ENCODE measurements around the gene CD2BP2. TPM values are rescaled to one million over a fixed set of nuclear protein-coding genes. Genes with fewer than 3 reads are reported as not detected.

Gene CD2BP2
- total RNA-seq, 1 donor from 2014 or later: 52.3 TPM

GRCh38 chr16:30351586-30352419, 3.3 kb downstream of the CD2BP2 start:
- no peak overlapping the region for H3K4me3 ChIP-seq
- H3K36me3 ChIP-seq: peaks cover 41% of the 10 kb centered on the region
- no peaks in the 10 kb centered on the region for H3K9me3 ChIP-seq
- H3K27ac ChIP-seq: no peak overlapping the region
- peaks cover 44% of the 10 kb centered on the region for H3K4me1 ChIP-seq
- ATAC-seq: peak; percentile 23 to 26
- intact Hi-C loops (cut with DNase I): no loop called here
- TF ChIP-seq, protein P1, sequence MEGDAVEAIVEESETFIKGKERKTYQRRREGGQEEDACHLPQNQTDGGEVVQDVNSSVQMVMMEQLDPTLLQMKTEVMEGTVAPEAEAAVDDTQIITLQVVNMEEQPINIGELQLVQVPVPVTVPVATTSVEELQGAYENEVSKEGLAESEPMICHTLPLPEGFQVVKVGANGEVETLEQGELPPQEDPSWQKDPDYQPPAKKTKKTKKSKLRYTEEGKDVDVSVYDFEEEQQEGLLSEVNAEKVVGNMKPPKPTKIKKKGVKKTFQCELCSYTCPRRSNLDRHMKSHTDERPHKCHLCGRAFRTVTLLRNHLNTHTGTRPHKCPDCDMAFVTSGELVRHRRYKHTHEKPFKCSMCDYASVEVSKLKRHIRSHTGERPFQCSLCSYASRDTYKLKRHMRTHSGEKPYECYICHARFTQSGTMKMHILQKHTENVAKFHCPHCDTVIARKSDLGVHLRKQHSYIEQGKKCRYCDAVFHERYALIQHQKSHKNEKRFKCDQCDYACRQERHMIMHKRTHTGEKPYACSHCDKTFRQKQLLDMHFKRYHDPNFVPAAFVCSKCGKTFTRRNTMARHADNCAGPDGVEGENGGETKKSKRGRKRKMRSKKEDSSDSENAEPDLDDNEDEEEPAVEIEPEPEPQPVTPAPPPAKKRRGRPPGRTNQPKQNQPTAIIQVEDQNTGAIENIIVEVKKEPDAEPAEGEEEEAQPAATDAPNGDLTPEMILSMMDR (IDR thresholded peaks at IDR 0.05): no peak
- DNase-seq: peak; percentile 71
- H3K27me3 ChIP-seq (ENCODE audit: low read depth): no peaks in the 10 kb centered on the region

GRCh38 chr16:30351001-30351441, 4.1 kb downstream of the CD2BP2 start:
- peaks cover 36% of the 10 kb centered on the region for H3K4me1 ChIP-seq
- ATAC-seq: no peak
- H3K9me3 ChIP-seq: no peaks in the 10 kb centered on the region
- TF ChIP-seq, protein P1 (IDR thresholded peaks at IDR 0.05): no peak
- no peak overlapping the region for H3K27ac ChIP-seq
- DNase-seq: no peak
- H3K36me3 ChIP-seq: peaks cover 41% of the 10 kb centered on the region
- H3K27me3 ChIP-seq (ENCODE audit: low read depth): no peaks in the 10 kb centered on the region
- intact Hi-C loops (cut with DNase I): no loop called here
- H3K4me3 ChIP-seq: no peak overlapping the region

DNA sequence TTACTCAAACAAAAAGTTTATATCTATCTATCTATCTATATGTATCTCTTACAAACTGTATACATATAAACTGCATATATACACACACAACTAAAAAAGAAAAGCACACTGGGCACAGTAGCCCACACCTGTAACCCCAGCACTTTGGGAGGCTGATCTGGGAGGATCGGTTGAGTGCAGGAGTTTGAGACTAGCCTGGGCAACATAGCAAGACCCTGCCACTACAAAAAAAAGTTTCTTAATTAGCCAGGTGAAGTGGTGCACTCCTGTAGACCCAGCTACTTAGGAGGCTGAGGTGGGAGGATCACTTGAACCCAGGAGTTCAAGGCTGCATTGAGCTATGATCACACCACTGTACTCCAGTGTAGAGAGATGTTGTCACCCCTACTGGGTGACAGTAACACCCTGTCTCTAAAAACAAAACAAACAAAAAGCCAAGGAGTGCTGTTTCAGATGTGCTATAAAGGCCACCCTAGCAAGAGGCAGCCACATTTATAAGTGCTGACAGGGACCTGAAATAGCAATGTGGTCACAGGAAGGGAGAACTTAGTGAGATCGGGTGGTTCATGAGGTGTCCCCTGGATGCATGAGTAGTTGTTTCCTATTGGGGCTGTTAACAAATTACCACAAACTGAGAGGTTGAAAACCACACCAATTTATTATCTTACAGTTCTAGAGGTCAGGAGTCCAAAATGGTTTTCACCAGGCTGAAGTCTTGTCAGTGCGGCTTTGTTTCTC, 4.8 kb downstream of the CD2BP2 start:
- Histone ChIP-seq H3K27me3 (ENCODE audit: low read depth) (no peaks in the 10 kb centered on the region), H3K4me3 (no peak overlapping the region), H3K4me1 (peaks cover 32% of the 10 kb centered on the region), H3K27ac (no peak overlapping the region), H3K9me3 (no peaks in the 10 kb centered on the region), H3K36me3 (peaks cover 41% of the 10 kb centered on the region)
- TF ChIP-seq, protein P1 (IDR thresholded peaks at IDR 0.05): no peak
- DNase-seq: no peak
- intact Hi-C loops (cut with DNase I): no loop called here
- ATAC-seq: no peak

- Histone ChIP-seq H3K27ac (no peak overlapping the region), H3K27me3 (ENCODE audit: low read depth) (no peaks in the 10 kb centered on the region), H3K9me3 (no peaks in the 10 kb centered on the region), H3K4me1 (peaks cover 32% of the 10 kb centered on the region), H3K36me3 (peaks cover 41% of the 10 kb centered on the region), H3K4me3 (no peak overlapping the region)
- intact Hi-C loops (cut with DNase I): no loop called here
- ATAC-seq (no peak), DNase-seq (no peak)
- TF ChIP-seq, protein P1 (IDR thresholded peaks at IDR 0.05): no peak
Measured at GRCh38 chr16:30349675-30350074, 5.4 kb downstream of the CD2BP2 start.

DNA sequence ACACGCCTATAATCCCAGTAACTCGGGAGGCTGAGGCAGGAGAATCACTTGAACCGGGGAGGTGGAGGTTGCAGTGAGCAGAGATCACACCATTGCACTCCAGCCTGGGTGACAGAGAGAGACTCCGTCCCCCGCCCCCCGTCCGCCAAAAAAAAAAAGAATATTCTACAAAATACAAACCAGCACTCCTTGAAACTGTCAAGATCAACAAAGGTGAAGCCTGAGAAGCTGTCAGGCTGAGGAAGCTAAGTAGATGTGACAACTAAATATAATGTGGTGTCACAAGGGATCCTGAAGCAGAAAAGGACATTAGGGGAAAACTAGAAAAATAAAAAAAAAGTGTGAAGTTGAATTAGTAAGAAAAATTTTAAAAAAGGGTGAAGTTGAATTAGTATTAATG, 6.2 kb downstream of the CD2BP2 start:
- intact Hi-C loops (cut with DNase I): no loop called here
- TF ChIP-seq, protein P1 (IDR thresholded peaks at IDR 0.05): no peak
- Histone ChIP-seq H3K4me1 (peaks cover 27% of the 10 kb centered on the region), H3K27ac (no peak overlapping the region), H3K36me3 (peaks cover 41% of the 10 kb centered on the region), H3K9me3 (no peaks in the 10 kb centered on the region), H3K4me3 (no peak overlapping the region), H3K27me3 (ENCODE audit: low read depth) (no peaks in the 10 kb centered on the region)
- ATAC-seq (no peak), DNase-seq (no peak)
